ENCODE results near the gene FAM131B. TPM values are rescaled to one million over a fixed set of nuclear protein-coding genes. Genes with fewer than 3 reads are reported as not detected.

Gene FAM131B
- total and polyA plus RNA-seq, 2 of the 13 experiments (the other 11 are each of a cell fraction or from before 2014, with no cell fraction given): 0.07 TPM; not detected in 1

- Histone ChIP-seq H3K27ac (ENCODE audit: extremely low read length, insufficient read depth, low read length) (no peak overlapping the region), H4K20me1 (ENCODE audit: insufficient read depth, low read length) (peaks cover 9% of the 10 kb centered on the region; the same call in 1 of the 2 replicates), H3K79me2 (ENCODE audit: insufficient read depth, low read length) (peaks cover 12% of the 10 kb centered on the region), H2AFZ (ENCODE audit: low read length) (no peak overlapping the region), H3K4me2 (ENCODE audit: low read depth, low read length) (peak overlapping the region; percentile 86), H3K9ac (ENCODE audit: insufficient read depth, low read depth, low read length) (no peak overlapping the region; the same call in 1 of the 2 replicates), H3K4me3 (replicated peaks in 1 of 3; ENCODE audit: insufficient read depth in 1 of 3, low read depth in 2 of 3, low read length in 3 of 3) (peak overlapping the region in 2 of 3 experiments; percentile 94 to 98; a peak in 3 of 6 replicates), H3K36me3 (replicated peaks in 1 of 2; ENCODE audit: control insufficient read depth in 1 of 2, insufficient read depth in 2 of 2, low read length in 2 of 2) (peaks cover 0 to 6% of the 10 kb centered on the region in 2 experiments; a peak in 3 of 5 replicates), H3K9me3 (ENCODE audit: low read length) (no peaks in the 10 kb centered on the region), H3K27me3 (ENCODE audit: control insufficient read depth in 1 of 2, insufficient read depth in 2 of 2, low read length in 2 of 2) (no peaks in the 10 kb centered on the region), H3K4me1 (ENCODE audit: insufficient read depth, low read length) (peaks cover 70% of the 10 kb centered on the region)
- CTCF ChIA-PET (ENCODE audit: low intra/inter-chr PET ratio, low total read pairs): no interaction called here
- no TSS peak for BruUV-seq (replicated peaks)
- WGBS (ENCODE audit: low lambda C conversion rate): 95% methylated on average over 14 of the region's 15 CpGs
- FAIRE-seq (no peak), ATAC-seq (no peak), DNase-seq (ENCODE audit: low spot score) (no peak)
- intact Hi-C loops (cut with micrococcal nuclease; ENCODE audit: unreplicated experiment): no loop called here
- TF ChIP-seq, protein P1, sequence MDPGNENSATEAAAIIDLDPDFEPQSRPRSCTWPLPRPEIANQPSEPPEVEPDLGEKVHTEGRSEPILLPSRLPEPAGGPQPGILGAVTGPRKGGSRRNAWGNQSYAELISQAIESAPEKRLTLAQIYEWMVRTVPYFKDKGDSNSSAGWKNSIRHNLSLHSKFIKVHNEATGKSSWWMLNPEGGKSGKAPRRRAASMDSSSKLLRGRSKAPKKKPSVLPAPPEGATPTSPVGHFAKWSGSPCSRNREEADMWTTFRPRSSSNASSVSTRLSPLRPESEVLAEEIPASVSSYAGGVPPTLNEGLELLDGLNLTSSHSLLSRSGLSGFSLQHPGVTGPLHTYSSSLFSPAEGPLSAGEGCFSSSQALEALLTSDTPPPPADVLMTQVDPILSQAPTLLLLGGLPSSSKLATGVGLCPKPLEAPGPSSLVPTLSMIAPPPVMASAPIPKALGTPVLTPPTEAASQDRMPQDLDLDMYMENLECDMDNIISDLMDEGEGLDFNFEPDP (CRISPR knock-in tag; conservative IDR thresholded peaks at IDR 0.05): 0 out of 2 replicates have a peak, but pooled peaks have one; percentile 31
- TF ChIP-seq GTF2F1 (IDR thresholded peaks at IDR 0.05; ENCODE audit: low read length) (no peak), AGO2 (optimal IDR thresholded peaks at IDR 0.05; ENCODE audit: low read depth, low read length) (peak; percentile 28)
- in situ Hi-C loops (cut with HindIII; ENCODE audit: extremely low pct_ligation_motif_present, low pct_unique_long_range_greater_than_20kb): loop anchor here (5.0 to 25.0 kb wide), 2 partner anchors 34 to 529 kb away; partner anchors contain the start of gene TCAF1
- POLR2A ChIA-PET: interaction anchor here (4.0 kb wide), 1 partner anchor 13 kb away, joined by 20 read pairs; no protein-coding TSS in a partner anchor
These were observed 20.5 kb upstream of the FAM131B start for GRCh38 chr7:143382791-143383641.

All from HepG2 (cell line).